MV-4-11 (cell line): ENCODE measurements around the gene NMNAT3.

ENCODE experiments used
- DNase-seq: peaks from one replicate; lab custom pipeline; 2025; lab: John Stamatoyannopoulos, UW

NMNAT3 gene

GRCh38 chr3:139521144-139521543 lies 156.6 kb downstream of the NMNAT3 start:
- peak; percentile 61 for DNase-seq

GRCh38 chr3:139519998-139520737 lies 157.6 kb downstream of the NMNAT3 start:
- DNase-seq, result peak; percentile 88

- no peak for DNase-seq
These were observed 158.6 kb downstream of the NMNAT3 start for GRCh38 chr3:139518926-139519842.

- no peak for DNase-seq
These were observed 159.5 kb downstream of the NMNAT3 start for GRCh38 chr3:139518306-139518705.

- DNase-seq, result no peak
These were observed 160.3 kb downstream of the NMNAT3 start for GRCh38 chr3:139517321-139518065.

GRCh38 chr3:139514741-139515140 lies 163.0 kb downstream of the NMNAT3 start:
- no peak for DNase-seq
